NB4 (cell line): ENCODE data around the gene OR14A2.

Source experiments
- POLR2A ChIP-seq: IDR thresholded peaks from 2 replicates; pipeline ENCODE4 v1.6.1; 2011; ENCODE audit warnings: mild to moderate bottlenecking; ENCODE audit not compliant: insufficient read length; ENCODE audit errors: extremely low read depth
- TF ChIP-seq, protein P1 (sequence below): IDR thresholded peaks from one replicate; pipeline ENCODE4 v1.5.1; 2012; ENCODE audit warnings: low read depth, low read length
- TF ChIP-seq, protein P2 (sequence below): IDR thresholded peaks from 2 replicates; pipeline ENCODE4 v1.6.1; 2011; ENCODE audit warnings: low read depth, low read length

DNA sequence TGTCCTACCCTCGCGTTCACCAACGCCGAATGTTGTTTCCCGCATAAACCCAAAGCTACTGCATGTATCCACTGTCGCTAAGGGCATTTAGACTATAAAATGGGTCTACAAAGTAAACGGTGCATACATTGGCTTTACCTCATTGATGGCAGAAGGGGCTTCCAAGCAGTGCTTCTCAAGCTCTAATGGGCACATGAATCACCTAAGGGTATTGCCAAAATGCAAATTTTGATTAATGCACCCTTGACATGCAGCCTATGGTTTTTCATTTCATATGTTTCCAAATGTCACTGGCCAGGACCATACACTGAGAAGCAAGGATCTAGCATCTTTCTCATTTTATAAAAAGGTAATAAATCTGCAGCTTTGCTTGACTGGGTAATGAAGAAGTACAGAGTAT is 34.2 kb downstream of the OR14A2 start:
- TF ChIP-seq, protein P1, sequence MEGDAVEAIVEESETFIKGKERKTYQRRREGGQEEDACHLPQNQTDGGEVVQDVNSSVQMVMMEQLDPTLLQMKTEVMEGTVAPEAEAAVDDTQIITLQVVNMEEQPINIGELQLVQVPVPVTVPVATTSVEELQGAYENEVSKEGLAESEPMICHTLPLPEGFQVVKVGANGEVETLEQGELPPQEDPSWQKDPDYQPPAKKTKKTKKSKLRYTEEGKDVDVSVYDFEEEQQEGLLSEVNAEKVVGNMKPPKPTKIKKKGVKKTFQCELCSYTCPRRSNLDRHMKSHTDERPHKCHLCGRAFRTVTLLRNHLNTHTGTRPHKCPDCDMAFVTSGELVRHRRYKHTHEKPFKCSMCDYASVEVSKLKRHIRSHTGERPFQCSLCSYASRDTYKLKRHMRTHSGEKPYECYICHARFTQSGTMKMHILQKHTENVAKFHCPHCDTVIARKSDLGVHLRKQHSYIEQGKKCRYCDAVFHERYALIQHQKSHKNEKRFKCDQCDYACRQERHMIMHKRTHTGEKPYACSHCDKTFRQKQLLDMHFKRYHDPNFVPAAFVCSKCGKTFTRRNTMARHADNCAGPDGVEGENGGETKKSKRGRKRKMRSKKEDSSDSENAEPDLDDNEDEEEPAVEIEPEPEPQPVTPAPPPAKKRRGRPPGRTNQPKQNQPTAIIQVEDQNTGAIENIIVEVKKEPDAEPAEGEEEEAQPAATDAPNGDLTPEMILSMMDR: no peak
- TF ChIP-seq, protein P2, sequence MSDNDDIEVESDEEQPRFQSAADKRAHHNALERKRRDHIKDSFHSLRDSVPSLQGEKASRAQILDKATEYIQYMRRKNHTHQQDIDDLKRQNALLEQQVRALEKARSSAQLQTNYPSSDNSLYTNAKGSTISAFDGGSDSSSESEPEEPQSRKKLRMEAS: no peak
- no peak for TF ChIP-seq POLR2A
